ENCODE data around the gene TMEM203.
"Not testable (repeated sequence)": the region's sequence is repeated elsewhere in the genome, so short reads cannot be mapped to it uniquely, and the experiment has no call there.

Gene TMEM203

GRCh38 chr9:137205126-137206069 lies at the start of gene TMEM203, which contains the start of gene NDOR1:
TMEM203 (minus strand) TSS chr9:137205648; CDS start chr9:137205414, 234 bp downstream.
NDOR1 (plus strand) TSS chr9:137205700; CDS start chr9:137205778, 78 bp downstream.
- peak; percentile 81 for DNase-seq

DNA sequence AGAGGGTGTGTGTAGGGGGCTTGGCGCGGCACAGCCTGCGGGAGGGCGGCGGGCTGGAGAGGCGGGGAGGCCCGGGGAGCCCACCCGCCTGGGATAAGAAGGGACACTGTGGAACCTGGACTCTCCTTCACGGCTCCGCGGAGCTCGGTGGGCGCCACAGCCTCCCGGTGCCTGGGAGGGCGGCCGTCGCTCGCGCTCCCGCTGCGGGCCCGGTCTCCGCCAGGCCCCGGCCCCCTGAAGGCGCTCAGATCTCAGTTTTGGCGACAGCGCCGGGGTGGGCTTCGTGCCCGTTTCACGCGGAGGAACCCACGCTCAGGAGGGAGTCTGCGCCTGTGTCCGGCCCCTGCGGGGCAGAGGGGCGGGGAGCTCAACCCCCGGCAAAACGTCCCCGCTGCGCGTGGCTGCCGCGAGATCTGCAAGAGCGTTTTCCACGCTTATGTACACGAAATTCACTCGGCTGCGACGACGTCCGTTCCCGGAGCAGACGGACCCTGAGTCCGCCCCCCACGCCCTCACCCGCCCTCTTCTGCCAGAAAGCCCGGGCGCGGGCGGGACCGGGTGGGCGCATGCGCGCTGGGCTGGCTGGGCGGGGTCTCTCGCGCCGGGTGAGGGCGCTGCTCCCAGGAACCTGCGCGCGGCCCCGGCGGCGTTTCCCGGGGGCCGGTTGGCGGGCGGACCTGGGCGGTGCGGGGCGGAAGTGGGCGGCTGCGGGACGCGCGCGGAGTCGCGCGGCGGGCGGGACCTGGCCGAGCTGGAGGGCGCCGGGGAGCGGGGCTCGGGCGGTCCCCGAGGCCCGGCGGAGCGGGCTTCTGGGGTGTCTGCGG lies 49.4 kb upstream of the TMEM203 start, which contains the start of gene NELFB:
Gene NELFB (plus strand): TSS at position 704 of the 824 bp plus-strand sequence.
- peak; percentile 86 for DNase-seq

DNA sequence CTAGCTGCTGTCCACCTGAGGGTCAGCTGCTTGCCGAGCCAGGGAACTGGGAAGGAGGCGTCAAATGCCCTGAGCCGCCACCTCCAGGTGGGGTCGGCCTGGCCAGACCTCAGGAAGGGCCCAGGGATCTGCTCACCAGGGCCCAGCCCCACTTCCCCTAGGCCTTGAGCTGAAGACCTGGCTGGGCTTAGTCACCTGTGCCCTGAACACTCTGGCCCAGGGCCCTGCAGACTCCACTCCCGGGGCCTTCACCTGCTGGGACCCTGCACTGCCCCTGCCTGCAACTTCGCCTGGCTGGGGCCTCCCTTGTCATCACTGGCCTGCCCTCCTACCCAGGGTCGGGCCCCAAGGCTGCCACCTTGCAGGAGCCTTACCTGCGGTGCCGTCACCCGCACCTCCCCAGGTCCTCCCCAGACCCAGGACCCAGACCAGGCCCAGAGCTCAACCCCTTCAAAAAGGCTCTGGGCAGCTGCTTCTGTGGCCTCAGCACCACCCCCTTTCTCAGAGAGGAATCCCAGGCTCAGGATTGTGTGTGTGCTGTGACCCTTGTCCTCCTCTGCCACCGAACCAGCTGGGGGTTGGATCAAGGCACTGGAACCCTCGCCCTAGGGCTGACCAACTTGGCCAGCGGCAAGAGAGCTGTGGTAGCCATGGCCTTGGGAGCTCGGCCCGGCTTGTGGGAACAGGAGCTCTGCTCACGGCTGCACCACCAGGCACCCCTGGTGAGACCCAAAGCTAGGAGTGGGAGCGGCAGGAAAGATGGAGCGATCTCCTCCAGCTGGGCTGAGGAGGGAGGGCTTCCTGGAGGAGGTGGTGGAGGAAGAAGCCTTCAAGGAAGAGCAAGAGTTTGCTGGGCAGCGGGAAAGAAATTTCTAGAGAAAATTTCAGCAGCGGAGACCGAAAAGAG lies 48.5 kb upstream of the TMEM203 start:
- DNase-seq: no peak

- DNase-seq: no peak
Measured at GRCh38 chr9:137252555-137253506, 47.4 kb upstream of the TMEM203 start.

DNA sequence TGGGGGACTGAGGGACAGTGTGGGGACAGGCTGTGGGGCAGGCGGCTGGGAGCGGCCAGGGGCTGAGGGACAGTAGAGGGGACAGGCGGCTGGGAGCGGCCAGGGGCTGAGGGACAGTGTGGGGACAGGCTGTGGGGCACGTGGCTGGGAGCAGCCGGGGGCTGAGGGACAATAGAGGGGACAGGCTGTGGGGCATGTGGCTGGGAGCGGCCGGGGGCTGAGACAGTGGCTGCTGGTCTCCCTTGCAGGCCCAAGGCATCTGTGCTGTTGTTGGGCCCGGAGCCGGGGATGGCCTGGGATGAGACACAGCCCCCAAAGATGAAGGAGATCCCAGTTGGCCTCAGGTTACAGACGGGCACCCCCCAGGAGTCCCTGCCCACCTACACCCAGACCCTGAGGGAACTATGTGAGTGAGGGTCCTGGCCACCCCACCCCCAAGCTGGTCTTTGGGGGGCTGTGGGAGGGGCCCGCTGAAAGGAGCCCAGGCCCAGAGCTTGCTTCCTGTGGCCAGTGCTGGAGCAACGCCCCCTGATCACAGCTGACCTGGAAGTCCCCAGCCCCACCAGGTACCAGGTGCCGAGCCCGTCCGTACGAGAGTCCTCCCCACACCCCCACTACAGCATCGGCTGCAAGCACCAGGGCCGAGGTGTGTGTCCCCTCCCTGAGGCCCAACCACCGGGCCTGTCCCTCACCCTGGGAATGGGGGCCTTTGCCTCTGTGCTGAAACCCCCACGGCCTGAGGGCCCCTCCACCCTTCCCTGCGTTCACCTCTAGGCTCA lies 46.2 kb upstream of the TMEM203 start:
- no peak for DNase-seq

DNA sequence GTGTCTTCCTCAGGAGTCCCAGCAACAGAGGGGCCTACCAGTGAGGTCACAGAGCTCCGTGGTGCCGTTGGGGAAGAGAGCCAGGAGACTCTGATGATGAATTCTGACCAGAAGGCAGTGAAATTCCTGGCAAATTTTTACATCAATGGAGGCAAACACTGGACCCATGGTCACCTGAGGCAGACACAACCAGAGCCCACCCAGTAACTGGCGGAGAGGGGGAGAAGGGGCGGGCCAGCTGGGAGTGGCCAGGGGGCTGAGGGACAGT lies 45.7 kb upstream of the TMEM203 start, which contains the start of gene STPG3:
Gene STPG3 (plus strand): TSS at position 93 of the 268 bp plus-strand sequence. CDS start 1 bp downstream, at position 94.
- no peak for DNase-seq

DNA sequence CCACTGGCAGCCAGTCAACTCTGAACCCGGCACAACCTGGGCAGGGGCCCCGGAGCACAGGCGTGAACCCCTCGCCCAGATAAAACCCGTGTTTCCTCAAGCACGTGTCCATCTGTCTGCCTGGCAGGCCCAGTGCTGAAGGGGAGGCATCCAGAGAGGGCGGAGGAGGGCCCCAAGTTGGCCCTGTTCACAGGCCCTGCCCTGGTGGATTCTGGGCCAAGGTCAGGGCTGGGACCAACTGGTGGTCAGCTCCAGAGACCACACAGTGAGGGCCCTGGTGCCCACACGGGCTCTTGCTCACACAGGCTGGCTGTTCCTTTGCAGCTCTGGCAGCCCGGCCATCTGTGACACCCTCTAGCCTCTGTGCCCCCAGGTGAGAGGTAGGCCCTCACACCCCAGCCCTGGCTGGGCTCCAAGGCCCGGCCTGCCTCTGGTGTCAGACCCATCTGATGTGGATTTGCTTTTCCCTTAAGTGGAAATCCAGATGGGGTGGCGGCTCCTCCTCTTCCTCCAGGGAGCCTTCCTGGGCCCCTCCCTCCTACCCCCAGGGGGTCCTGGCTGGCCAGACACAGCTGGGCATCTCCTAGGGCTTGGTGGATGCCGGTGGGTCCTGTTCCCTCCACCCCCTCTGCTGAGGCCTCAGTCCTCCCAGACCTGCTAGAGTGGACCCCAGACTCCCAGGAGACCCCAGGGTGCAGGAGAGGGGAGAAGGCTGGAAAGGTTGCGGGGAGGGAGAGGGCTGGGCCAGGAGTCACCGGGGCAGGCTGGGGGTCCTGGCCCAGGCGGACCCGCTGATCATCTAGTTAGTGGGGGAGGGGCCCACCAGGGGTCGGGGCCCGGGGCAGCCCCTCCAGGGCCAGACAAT lies 45.1 kb upstream of the TMEM203 start:
- no peak for DNase-seq

DNA sequence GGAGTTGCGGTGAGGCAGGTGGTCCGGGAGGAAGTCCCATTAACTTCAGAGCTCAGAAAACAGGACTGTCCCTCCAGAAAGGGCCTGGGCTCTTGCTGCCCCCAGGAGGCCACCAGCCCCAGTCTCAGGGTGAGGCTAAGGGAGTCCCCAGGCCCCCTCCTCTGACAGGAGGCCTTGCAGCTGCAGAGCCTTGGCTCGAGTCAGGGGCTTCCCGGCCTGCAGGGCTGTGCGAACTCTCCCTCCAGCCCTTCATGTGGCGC lies 42.4 kb upstream of the TMEM203 start:
- DNase-seq: no peak

- no peak for DNase-seq
Measured at GRCh38 chr9:137247135-137247915, 41.9 kb upstream of the TMEM203 start.

- DNase-seq: no peak
Measured at GRCh38 chr9:137245450-137246421, 40.3 kb upstream of the TMEM203 start.

DNA sequence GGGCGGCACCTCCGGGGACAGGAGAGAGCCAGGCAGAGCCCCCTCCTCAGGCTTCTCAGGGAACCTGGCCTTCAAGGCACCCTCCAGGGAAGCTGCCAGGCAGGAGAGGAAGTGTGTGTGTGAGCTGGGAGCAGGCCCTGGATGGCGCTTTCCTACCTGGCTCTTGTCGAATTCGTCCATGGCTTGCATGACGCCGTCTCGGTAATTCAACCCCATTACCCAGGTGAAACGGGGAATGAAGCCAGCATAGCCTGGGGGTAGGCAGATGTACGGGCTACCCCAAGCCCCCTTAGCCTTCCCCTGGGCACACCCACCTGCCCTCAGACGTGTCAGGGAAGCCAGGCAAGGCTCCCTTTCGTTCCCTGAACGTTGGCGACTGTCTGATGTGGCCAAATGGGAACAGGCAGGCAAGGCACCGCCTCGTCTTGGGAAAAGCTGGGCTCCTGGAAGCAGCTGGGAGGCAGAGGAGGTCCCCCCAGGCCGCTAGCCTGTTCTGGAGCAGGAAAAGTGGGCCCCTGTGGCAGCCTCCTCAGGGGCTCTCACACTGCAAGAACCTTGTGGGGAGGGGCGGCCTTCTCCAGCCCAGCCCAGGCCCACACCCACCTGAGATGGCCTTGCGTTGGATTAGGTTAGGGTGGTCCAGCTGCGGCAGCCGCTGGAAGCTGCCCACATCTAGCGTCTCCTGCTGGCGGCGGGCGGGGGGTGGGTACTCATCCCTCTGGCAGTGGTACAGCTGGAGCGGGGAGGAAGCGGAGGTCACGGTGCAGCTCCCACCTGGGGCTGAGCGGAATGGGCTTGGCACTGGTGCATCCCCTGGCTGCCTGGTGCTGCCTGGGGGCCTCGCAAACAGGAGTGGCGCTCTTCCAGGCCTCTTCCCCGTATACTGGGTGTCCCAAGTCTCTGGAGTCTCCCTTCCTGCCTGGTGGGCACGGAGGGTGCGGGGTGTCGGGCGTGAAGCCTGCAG lies 39.3 kb upstream of the TMEM203 start:
- DNase-seq: no peak

- no peak for DNase-seq
Measured at GRCh38 chr9:137243626-137244485, 38.4 kb upstream of the TMEM203 start.

DNA sequence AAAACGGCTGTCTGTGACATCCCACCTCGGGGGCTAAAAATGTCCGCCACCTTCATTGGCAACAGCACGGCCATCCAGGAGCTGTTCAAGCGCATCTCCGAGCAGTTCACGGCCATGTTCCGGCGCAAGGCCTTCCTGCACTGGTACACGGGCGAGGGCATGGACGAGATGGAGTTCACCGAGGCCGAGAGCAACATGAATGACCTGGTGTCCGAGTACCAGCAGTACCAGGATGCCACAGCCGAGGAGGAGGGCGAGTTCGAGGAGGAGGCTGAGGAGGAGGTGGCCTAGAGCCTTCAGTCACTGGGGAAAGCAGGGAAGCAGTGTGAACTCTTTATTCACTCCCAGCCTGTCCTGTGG lies 37.8 kb upstream of the TMEM203 start:
- not testable (repeated sequence) for DNase-seq

DNA sequence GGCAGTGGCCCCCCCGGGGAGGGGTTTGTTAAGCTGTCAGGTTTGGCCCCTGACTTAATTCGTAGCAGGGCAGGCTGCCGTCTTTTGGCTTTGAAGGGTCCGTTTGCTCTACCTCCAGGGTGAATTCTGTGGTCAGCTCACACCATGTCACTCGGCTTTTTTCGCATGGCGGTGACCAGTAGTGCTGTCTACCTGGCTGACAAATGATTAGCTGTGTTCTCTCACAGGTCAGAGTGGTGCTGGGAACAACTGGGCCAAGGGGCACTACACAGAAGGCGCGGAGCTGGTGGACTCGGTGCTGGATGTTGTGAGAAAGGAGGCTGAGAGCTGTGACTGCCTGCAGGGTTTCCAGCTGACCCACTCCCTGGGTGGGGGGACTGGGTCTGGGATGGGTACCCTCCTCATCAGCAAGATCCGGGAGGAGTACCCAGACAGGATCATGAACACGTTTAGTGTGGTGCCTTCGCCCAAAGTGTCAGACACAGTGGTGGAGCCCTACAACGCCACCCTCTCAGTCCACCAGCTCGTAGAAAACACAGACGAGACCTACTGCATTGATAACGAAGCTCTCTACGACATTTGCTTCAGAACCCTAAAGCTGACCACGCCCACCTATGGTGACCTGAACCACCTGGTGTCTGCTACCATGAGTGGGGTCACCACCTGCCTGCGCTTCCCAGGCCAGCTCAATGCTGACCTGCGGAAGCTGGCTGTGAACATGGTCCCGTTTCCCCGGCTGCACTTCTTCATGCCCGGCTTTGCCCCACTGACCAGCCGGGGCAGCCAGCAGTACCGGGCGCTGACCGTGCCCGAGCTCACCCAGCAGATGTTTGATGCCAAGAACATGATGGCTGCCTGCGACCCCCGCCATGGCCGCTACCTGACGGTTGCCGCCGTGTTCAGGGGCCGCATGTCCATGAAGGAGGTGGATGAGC lies 37.1 kb upstream of the TMEM203 start:
- no peak for DNase-seq

Measured in fibroblast of skin of right quadriceps (primary cell).